Middle frontal gyrus (tissue), 1 donor: ENCODE results near the gene WNK1.
"Not testable (repeated sequence)": the region's sequence is repeated elsewhere in the genome, so short reads cannot be mapped to it uniquely, and the experiment has no call there.

Source experiments
- DNase-seq: peaks from one replicate; pipeline ENCODE4 v3.0.0-alpha.2; 2015; ENCODE audit warnings: low spot score; ENCODE audit errors: extremely low spot score

Gene WNK1

DNA sequence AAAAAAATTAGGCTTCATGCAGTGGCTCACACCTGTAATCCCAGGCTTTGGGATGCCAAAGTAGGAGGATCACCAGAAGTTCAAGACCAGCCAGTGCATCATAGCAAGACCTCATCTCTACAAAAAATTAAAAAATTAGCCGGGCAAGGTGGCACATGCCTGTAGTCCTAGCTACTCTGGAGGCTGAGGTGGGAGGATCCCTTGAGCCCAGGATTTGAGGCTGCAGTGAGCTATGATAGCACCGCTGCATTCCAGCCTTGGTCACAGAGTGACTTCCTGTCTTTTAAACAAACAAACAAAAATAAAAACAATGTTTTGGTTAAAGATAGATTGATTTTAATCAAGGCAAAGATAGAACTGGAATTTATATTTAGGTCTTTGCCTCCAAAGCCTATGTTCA is 60.6 kb downstream of the WNK1 start:
- DNase-seq: no peak

DNA sequence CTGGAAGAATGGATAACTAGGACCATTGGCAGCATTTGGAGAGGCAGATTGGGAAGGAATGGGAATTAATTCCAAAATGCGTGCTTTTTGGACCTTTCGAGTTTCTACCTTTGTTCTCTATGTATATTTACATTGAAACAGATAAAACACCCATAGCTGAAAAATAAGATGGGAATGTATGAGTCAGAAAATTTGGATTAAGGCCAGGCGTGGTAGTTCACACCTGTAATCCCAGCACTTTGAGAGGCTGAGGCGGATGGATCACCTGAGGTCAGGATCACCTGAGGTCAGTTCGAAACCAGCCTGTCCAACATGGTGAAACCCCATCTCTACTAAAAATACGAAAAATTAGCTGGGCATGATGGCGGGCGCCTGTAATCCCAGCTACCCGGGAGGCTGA is 65.1 kb downstream of the WNK1 start:
- not testable (repeated sequence) for DNase-seq

DNA sequence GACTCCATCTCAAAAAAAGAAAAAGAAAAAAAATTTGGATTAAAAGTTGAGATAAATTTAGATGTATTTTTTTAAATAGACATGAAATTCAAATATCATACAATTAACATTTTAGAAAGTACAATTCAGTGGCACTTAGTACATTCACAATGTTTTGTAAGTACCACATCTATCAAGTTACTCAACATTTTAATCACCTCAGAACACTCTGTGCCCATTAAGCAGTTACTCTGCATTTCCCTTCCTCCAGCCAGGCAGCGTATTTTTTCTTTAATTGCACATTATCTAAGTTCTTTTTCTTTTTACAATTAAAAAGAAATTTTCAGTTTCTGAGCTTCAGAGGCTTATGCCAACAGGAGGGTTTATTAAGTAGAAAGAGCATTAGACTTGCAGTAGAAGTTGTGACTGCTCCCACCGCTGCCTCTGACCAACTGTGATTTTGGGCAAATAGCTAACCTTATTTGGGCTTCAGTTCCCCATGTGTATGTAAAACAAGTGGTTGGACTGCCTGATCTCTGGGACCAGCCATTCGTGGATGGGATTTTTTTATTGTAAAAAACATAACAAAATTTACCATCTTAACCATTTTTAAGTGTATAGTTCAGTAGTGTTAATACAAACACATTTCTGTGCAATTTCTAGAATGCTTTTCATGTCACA is 65.7 kb downstream of the WNK1 start:
- no peak for DNase-seq

DNA sequence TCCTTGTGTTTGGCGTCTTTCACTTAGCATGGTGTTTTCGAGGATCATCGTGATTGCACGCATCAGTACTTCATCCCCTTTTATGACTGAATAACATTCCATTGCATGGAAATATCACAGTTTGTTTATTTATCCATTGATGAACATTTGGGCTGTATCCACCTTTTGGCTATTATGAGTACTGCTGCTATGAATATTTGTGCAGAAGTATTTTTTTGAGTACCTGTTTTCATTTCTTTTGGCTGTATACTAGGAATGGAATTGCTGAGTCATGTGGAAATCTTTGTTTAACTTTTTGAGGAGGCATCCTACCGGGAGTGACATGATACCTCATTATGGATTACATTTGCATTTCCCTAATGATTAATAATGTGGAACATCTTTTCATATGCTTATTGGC is 66.4 kb downstream of the WNK1 start:
- no peak for DNase-seq

DNA sequence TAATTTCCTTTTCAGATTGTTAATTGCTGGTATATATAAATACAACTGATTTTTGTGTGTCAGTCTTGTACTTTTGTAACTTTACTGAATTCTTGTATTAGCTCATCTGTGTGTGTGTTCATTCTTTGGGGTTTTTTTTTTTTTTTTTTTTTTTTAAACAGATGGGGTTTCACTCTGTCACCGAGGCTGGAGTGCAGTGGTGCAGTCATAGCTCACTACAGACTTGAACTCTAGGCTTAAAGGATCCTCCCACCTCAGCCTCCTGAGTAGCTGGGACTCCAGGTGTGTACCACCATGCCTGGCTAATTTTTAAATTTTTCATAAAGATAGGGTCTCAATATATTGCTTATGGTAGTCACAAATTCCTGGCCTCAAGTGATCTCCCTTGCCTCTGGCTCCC is 68.0 kb downstream of the WNK1 start:
- DNase-seq: no peak

DNA sequence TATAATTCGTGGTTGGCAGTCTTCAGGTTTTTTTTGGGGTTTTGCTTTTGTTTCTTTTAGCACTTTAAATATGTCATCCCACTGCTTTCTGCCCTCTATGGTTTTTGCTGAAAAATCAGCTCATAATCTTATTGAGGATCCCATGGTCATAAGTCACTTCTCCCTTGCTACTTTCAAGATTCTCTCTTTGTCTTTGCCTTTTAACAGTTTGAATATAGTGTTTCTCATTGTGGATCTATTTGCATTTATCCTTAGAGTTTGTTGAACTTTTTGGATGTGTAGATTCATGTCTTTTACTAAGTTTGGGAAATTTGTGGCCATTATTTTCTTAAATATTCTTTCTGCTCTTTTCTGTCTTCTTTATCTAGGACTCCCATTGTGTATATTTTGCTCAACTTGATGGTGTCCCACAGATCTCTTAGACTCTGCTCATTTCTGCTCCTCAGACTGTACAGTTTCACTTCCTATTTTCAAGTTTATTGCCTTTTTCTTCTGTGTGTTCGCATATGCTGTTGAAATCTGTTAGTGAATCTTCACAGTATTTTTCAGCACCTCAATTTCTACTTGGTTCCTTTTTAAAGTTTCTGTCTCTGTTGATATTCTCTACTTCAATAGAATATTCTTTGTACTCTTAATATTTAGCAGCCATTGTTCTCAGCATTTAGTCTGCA is 70.8 kb downstream of the WNK1 start:
- DNase-seq: no peak

DNA sequence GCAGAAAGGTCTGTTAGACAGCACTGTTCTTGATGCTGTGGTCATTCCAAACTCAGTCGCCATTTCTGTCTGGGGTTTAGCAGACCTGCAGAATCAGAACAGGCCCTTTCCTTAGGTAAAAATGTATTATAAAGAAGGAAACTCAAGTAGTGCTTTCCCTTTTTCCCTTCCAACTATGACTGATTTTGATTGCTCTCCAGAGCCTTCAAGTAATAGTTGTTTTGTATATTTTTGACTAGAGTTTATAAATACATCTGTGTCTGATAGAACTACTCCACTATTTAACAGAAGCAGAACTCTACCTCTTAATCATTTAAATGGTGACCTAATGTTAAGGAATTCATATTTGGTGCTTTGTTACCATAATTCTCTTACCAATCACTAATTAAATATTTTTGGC is 74.0 kb downstream of the WNK1 start:
- no peak for DNase-seq

DNA sequence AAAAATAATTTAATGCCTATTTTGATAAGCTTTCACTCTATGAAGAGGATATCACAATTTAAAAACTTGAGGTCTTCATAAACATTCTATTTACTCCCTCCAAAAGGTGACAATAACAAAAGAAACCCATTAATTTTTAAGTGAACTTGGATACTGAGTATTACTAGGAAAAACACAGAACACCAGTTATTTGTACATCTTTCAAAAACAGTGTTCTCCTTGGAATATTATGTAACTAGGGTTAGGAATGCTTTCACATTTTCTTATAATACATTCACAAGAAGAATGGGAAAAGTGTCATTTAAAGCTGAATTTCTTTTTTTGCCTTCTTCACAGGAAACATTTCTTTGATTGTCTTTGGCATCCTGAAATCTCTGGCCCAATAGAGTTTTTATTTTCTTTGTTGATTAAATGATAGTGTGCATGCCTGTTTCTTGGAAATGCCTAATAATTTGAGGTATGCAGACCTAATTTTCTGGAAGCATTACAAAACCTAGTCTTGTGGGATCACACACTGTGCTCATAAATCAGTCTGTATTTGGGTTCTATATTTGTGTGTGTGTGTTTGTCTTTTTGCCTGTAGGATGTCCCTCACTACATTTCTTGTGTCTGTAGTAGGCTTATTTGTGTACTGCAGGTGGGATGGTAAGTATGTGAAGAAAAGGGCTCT is 76.5 kb downstream of the WNK1 start:
- DNase-seq: no peak

DNA sequence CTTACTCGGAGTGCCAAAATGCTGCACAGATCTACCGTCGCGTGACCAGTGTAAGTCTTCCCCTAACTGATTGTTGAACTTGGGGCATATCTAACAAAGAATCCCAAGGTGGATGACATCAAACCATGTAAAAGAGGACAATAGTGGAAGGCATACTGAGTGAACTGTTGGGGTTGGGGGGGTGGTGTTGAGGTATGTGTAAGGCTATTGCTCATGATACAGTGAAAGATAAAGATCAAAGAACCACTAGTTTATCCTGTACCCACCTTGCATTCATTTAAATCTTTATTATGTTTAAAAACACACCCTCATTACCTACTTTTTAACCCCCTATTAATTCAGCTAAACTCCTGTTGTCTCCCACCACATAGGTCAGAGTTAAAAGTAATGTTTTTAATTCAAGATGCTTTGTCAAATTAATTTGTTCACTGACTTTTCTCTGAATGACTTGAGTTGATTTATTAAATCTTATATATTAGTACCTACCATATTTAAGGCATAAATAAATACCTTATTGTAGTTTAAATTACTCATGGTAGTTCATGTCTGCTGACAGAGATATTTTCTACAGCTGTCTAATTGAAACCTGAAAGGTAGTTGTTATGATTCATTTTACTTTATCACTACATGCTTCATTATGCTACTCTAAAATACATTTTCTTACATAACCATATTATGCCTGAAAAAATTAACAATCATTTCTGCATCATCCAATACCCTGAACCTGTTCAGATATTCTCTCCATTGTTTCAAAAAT is 77.9 kb downstream of the WNK1 start:
- no peak for DNase-seq

DNA sequence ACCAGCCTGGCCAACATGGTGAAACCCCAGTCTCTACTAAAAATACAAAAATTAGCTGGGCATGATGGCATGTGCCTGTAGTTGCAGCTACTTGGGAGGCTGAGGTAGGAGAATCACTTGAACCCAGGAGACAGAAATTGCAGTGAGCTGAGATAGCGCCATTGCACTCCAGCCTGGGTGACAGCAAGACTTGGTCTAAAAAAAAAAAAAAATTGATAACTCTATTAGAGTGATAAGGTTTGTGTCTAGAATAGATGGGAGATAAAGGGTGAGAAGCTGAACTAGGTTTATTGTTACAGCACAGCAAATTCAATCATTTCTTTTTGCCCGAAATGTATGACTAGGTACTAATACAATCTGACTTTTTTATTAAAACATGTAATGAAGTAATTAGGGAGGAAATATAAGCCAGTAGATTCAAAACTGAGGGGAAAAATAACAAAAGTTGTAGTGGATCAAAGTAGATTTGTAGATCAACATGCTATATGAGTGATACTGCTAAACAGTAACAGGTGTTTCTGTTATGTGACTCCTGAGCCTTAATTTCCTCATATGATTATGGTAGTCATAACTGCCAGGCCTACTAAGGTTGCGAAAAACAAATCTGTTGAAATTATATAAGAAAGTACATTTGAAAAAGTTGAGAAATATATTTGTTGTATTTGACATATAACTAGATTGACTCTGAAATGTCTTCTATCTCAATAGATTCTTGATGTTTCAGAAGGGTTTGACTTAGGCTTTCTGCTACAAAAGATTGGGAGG is 83.6 kb downstream of the WNK1 start:
- no peak for DNase-seq

DNA sequence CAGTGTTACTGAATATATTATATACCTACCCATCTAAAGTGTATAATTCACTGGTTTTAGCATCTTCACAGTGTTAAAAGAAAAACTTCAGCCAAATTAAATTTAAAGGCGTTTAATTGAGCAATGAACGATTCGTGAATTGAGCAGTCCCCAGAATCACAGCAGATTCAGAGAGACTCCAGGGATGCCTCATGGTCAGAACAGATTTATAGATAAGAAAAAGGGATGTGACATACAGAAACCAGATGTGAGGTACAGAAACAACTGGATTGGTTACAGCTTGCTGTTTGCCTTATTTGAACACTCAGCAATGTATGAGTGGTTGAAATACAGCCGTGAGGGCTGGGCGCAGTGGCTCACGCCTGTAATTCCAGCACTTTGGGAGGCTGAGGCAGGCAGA is 84.6 kb downstream of the WNK1 start:
- DNase-seq: no peak

DNA sequence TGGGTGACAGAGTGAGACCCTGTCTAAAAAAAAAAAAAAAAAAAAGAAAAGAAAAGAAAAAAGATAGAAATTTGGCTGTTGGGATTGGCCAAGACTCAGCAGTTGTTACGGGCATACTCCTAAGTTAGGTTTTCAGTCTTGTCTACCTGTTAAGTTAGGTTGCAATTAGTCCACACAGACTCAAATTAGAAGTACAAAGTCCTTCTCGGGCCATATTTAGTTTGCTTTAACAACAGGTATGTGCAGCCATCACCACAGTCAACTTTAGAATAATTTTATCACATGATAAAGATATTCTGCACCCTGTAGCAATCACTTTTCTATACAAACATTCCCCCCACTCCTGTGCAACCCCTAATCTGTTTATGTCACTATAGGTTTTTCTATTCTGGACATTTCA is 85.2 kb downstream of the WNK1 start:
- DNase-seq: no peak

DNA sequence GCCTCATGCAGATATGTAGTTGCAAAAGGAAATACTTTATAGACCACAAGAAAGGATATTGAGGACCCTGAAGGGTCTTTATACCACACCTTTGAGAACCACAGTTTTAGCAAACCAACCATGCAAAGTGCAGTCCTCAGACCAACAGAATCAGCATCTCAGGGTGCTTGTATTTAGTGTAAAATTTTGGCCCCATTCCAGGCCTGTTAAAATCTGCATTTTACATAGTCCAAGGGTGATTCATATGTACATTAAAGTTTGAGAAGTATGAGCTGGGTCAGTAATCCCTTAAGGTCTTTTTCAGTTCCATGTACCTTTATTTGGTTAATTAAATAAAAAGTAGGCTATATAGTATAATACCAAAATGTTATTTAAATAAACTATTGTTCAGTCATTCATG is 91.2 kb downstream of the WNK1 start:
- DNase-seq: no peak

DNA sequence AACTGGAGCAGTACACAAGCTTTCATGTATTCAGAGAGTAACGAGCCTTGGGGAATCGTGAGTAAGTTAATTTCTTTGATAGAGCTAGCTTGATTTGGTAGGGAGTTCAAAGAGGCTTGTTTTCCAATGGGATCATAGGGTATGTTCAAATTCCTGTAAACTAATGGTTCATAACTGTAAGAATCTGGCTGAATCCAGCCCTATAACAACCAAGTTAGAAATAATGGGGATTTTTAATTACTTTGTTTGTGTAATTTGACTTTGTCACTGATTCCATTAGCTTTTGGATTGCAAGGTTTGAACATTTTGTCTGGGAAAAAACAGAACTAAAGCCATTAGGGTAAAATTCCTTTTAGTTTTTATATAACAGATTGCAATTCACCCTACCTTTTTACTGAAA is 94.0 kb downstream of the WNK1 start:
- DNase-seq: no peak

DNA sequence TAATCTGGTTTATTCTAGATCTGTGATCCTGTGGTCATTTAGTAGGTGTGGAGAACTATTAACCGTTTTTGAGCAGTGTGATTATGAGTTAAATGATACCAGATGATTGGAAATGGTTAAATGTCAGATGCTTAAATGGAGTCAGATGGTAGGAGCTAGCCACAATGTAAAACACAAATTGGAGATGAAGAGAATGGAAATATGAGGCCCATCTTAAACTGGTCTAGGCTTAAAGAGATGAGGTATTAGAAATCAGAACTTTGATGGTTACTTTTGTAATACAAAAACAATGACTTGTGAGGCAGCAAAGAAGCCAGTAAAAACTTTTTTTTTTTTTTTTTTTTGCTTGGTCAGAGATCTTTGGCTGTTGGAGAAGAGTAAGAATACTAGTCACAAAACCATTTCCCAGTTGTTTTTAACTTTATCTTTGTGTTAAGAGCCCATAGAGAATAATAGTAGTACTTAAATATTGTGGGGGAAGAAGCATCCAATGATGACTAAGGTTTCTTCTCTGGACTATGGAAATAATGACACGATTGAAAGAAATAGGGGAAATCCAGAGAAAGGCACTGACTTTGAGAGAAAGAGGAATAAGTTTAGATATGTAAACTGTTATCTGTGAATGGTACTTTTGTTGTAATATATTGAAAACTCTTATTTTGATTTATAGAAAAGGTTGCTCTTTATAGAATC is 95.9 kb downstream of the WNK1 start:
- DNase-seq: no peak

DNA sequence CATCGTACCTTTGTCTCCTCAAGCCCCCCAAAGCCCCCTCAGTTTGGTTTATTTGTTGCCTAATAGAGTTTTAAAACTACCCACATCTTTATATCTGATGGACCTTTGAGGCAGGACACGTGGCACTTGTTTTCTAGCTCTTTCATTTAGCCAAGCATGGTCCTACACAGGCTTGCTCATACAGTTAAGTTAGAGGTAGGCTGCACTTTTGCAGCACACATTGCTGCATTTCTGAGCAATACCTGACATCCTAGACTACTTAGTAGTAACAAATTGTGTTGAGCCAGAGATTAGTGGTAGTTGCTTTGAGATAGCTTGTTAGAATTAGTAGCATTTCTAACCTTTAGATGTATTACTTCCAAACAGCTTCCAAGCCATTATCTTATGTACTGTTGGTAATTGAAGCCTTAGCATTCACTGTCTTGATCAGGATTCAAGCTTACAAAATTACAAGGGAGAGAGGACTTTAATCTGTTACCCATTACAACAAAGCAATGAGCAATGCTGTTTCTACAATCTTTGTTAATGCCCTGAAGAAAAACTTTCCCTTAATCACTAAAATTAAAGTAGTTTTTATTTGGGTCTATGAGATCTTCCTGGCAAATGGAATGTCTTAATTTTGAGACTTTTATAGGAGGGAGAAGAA is 96.6 kb downstream of the WNK1 start:
- DNase-seq: no peak

DNA sequence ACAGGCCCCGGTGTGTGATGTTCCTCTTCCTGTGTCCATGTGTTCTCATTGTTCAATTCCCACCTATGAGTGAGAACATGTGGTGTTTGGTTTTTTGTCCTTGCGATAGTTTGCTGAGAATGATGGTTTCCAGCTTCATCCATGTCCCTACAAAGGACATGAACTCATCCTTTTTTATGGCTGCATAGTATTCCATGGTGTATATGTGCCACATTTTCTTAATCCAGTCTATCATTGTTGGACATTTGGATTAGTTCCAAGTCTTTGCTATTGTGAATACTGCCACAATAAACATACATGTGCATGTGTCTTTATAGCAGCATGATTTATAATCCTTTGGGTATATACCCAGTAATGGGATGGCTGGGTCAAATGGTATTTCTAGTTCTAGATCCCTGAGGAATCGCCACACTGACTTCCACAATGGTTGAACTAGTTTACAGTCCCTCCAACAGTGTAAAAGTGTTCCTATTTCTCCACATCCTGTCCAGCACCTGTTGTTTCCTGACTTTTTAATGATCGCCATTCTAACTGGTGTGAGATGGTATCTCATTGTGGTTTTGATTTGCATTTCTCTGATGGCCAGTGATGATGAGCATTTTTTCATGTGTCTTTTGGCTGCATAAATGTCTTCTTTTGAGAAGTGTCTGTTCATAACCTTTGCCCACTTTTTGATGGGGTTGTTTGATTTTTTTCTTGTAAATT is 97.5 kb downstream of the WNK1 start:
- DNase-seq: not testable (repeated sequence)

DNA sequence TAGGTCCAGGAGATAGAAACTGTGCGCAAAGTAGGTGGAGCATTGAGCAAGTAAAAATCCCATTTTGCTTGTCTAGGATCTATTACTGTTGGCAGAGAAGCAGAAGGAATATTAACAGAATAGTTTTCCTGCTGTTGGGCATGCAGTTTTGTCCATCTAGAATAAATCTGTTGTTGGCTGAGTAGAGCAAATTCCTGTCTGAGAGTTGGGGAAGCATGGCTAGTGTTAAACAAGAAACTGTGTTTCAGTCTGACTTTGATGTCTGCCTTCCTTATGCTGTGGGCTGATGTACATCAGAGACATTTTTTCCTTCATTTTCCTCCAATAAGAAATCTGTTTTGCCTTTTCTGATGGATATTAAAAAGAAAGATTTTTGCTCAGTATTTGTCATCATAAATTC is 99.0 kb downstream of the WNK1 start:
- no peak for DNase-seq

DNA sequence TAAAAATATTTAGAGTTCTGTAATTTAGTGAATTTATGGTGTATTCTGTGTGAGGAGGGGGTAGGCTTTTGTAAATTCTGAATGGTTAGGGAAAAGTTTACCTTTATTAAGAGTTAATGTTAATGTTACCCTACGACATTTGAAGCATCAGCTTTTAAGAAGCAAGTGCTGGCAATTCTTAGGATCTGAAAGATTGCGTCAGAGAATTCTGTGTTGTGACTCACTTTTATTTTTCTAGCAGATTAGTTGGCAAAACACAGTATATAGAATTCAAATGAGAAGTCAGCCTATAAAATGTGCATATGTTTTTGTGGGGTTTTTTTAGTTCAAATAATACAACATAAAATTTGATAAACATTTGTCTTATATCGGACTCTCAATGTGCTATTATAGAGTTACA is 99.5 kb downstream of the WNK1 start:
- no peak for DNase-seq

DNA sequence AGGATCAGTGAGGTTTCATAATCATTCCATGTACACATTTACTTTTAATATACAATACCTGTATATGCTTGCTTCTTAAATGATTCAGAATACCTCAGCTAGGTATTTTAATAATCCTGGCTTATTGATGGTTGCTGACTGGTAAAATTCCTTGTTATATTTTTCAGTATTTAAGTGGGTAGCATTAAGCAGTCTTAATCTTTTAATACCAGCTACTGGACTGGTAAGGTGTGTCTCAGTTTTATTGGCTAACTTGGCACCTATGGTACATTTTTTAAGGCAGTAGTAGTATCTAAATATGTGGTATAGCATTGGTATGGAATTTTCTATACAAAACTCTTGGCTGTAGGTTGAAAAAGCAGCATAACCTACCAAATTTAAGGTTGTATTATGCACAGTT is 100.5 kb downstream of the WNK1 start:
- DNase-seq: no peak
